NCI-H2171 treated with DMSO at 0.1 percent for 48 hours (cell line): ENCODE results near the gene IGFBP5.

Experiments used
- DNase-seq: peaks from one replicate; lab custom pipeline; 2025; lab: John Stamatoyannopoulos, UW

IGFBP5 gene

DNA sequence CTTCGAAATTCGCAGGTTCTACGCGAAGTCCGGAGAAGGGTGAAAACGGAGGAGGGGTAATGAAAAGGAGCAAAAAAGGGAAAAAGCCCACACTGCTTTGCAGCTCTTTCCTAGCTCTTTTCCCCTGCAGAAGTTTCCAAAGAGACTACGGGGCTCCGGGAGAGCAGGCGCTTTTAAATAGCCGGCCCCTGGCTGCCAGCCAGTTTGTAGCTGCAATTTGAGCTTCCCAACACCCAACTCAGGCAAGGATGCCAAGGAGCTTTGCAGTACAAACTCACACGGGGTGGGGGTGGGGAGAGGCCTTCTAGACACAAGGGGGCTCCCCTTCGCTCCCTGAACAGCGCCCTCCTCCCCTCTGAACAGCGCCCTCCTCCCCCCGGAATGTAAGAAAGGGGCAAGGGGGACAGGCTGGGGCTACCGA lies at the start of gene IGFBP5:
TSS of gene IGFBP5 (minus strand) at position 149 of the 421 bp plus-strand sequence. CDS start 774 bp downstream, outside the sequence.
- DNase-seq: peak; percentile 89

DNA sequence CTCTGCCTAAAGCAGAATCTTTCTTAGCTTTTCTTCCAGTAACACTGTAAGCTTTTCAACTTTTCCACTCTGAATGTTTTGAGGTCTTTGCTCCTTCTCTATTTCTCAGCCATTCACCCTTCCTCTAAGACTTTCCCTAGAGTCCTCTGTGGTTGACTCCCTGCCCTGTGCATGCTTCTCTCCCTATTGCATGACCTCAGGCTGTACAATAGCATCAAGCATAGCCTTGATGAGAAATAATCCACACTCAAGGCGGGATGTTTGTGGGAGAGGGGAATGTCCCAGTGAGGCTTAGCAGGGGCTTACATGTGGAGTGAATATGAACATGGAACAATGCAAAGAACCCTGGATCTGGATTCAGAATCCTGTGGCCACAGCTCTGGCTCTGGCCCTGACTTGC lies 48.4 kb upstream of the IGFBP5 start:
- no peak for DNase-seq

GRCh38 chr2:216742411-216742810 lies 47.1 kb upstream of the IGFBP5 start:
- DNase-seq: no peak

DNA sequence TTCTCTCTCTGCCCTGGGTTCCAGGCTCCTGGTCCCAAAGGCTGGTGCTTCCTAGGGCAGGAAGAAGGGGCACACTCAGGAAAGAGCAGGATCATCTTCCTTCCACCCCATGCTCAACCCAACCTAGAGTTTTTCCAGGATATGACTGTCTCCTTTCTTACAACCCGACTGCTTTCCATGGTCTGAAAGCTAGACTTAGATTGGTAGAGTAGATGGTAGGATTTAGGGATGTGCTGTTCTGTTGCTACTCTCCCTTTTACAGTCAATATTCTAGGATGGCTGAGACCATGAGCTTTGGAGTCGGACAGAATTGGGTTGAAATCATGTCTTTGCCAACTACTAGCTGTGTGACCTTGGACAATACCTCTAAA lies 45.9 kb upstream of the IGFBP5 start:
- DNase-seq: no peak

- DNase-seq: no peak
Measured at GRCh38 chr2:216740557-216741222, 45.3 kb upstream of the IGFBP5 start.

- DNase-seq: no peak
Measured at GRCh38 chr2:216739035-216739434, 43.7 kb upstream of the IGFBP5 start.

- no peak for DNase-seq
Measured at GRCh38 chr2:216737676-216738075, 42.3 kb upstream of the IGFBP5 start.

- DNase-seq: peak; percentile 69
Measured at GRCh38 chr2:216736326-216736725, 41.0 kb upstream of the IGFBP5 start.

DNA sequence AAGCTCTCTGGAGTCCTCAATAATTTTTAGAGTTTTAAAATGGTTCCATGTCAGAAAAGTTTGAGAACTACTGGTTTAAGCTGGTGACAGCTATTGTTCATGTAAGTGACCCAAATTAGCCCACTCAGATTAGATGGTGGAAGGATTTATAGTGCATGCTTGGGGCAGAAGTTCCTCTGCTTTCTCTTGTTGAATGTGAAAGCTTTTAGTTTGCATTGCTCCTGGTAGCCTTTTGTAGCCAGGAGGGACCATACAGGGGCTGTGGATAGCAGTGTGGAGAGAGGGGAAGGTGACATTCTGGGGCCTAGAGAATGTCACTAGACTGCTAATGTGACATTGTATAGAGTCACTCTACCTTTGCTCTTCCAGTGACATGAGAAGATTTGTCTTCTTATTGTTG lies 40.3 kb upstream of the IGFBP5 start:
- no peak for DNase-seq

DNA sequence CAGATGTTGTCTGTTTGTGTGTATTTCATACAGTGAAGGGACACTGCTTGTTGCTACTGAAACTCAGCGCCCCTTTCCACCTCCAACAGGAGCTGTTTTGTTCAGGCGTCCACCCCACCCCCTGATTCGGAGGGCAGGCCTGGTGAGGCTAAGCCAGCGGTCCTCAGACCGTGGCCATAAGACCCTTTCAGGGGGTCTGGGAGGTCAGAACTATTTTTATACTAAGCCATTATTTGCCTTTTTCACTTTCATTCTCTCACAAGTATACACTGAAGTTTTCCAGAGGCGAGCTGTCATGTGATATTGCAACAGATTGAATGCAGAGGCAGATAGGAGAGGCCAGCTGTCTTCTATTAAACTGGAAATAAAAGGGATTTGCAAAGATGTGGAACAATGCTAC lies 39.7 kb upstream of the IGFBP5 start:
- DNase-seq: peak; percentile 82

GRCh38 chr2:216733046-216733445 lies 37.7 kb upstream of the IGFBP5 start:
- DNase-seq: no peak

GRCh38 chr2:216732334-216732733 lies 37.0 kb upstream of the IGFBP5 start:
- DNase-seq: peak; percentile 49

- DNase-seq: no peak
Measured at GRCh38 chr2:216731465-216731864, 36.1 kb upstream of the IGFBP5 start.

DNA sequence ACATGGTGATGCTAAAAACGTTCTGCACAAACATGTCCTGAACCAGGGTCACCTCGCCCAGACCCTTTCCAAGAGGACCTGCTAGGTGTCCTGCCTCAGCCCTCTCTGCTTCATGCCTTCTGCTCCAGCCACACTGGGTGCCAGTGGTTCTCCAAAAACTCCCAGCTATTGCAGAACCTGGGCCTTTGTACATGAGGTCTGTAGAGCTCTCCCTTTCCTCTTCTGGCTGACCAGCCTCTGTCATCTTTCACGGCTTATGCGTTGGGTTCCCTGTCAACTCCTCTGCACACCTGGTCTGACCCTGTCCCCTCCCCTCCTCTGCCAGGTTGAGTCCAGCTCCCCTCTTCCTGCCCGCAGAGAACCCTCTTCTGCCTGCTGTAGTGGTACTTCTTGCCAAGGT lies 35.5 kb upstream of the IGFBP5 start:
- DNase-seq: no peak

DNA sequence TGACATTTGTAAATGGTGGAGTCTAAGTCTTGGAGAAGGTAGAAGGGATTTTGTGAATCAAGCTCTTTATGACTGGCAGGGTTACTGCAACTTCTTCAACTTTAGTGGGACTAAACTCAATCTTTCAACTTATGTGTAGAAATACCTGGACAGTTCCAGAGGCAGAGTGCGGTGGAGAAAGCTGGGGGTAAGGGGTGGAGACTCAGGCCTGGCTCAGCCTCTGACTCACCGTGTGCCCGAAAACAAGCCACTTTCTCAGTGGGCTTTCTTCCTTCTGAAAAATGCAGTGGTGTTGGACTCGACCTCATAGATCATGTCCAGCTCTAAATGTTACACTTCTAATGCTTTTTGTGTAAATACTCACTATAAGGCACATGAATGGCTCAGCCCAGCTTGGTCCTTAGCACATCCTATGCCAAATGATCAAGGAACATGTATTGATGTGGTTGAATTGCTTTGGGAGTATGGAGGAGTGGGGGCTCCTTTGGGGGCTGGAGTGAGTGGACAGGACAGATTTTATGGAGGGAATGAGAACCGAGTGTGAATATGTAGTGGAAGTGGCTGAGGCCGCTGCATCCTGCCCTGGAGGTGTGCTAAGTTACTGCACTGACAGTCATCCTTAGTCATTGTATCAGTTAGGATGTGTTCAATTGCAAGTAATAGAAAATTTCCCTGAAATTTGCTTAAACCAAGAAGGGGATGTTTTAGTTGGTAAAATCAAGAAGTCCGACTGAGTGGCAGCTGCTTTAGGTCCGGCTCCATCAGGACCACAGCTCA lies 32.2 kb upstream of the IGFBP5 start:
- DNase-seq: no peak

GRCh38 chr2:216724190-216724589 lies 28.8 kb upstream of the IGFBP5 start:
- DNase-seq: no peak

- DNase-seq: no peak
Measured at GRCh38 chr2:216721141-216721540, 25.8 kb upstream of the IGFBP5 start.

GRCh38 chr2:216720722-216721121 lies 25.4 kb upstream of the IGFBP5 start:
- DNase-seq: no peak

DNA sequence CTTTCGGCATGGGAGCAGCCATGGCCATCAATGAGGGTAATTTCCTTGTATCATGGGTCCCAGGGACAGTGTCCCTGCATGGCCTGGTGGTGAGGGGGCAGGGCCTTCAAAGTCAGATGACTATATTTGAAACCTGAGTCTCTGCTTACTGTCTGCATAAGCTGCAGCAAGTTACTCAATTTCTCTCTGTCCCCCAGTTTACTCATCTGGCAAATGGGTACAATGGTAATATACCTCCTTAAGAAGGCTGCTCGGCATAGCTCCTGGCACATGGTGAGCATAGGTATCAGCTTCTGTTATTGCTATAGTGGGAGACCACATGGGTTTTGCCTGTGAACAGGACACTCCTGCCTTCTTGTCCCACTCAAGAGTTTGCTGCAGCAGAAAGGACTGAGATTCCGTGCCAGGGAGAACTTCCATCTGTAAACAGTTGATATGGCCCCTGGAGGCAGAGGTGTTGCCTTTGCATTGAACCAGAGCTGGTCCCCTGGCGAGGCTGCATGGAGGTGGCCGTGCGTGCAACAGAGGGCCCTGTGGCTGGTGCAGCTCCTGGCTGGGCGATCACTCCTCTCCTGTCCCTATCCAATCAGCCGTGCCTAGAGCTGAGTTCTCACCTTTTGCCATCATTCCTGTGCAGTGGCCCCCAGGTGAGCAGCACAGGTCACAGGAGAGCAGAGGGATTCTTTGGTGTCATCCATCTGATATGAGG lies 22.7 kb upstream of the IGFBP5 start:
- no peak for DNase-seq

DNA sequence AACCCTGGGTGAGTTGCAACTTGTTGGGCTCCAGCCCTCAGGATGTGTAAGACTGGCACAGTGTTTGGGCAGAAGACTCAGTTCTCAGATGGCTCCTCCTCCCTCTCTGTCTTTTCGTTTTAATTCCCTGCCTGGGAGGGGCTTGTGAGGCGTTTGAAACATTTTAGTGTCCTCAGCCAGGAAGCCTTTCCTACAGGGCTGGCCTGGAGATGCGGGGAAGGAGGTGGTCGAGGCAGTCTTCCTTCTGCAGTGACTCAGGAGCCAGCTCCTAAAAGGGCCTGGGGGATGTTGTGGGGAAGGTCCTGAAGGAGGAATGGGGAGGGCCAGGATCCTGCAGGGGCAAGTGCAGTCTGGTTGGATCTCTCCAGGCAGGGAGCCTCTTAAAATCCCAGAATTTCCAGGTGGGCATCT lies 22.1 kb upstream of the IGFBP5 start:
- no peak for DNase-seq

- DNase-seq: no peak
Measured at GRCh38 chr2:216716109-216716508, 20.8 kb upstream of the IGFBP5 start.

GRCh38 chr2:216715402-216715974 lies 20.1 kb upstream of the IGFBP5 start:
- DNase-seq: no peak

GRCh38 chr2:216714376-216714775 lies 19.0 kb upstream of the IGFBP5 start:
- DNase-seq: no peak
